ENCODE measurements around the gene RNF121. TPM values are rescaled to one million over a fixed set of nuclear protein-coding genes. Genes with fewer than 3 reads are reported as not detected.

The RNF121 gene
- total RNA-seq, 1 experiment from 2014 or later = 56.9 TPM

DNA sequence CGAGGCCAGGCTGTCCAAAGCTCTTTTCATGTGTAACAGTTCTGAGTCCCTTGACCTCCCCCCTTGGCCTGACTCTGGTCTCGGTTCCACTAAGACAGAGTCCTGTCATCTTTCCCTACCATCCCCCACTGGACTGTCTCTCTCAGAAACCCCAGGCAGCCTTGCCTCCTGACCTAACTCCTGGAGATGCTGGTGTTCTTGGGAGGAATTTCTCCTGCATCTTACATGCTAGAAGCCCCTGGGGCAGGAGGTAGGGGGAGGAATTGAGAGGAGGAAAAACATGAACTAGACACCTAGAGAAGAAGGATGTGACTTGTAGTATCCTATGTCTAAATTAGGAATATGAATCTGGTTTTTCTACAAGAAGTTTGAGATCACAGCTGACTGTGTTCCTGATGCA, 69.2 kb downstream of the RNF121 start:
- peaks cover 2% of the 10 kb centered on the region for H4K20me1 ChIP-seq (ENCODE audit: control insufficient read depth, insufficient read depth, insufficient read length)
- H2BK20ac ChIP-seq (ENCODE audit: low read depth, low read length, poor library complexity, severe bottlenecking) = no peak overlapping the region
- no peak overlapping the region for H3K4me2 ChIP-seq (ENCODE audit: insufficient read depth, insufficient read length, low read length)
- no peak overlapping the region for H3K14ac ChIP-seq (ENCODE audit: insufficient read depth, low read length)
- H2BK120ac ChIP-seq (ENCODE audit: low read depth, low read length, poor library complexity, severe bottlenecking) = no peak overlapping the region
- H3K56ac ChIP-seq (ENCODE audit: insufficient read length, low read depth, low read length) = no peak overlapping the region
- no peak overlapping the region for H3K27ac ChIP-seq (ENCODE audit: insufficient read length, low read depth, low read length)
- H3T11ph ChIP-seq (ENCODE audit: low read length) = no peak overlapping the region
- H3K79me1 ChIP-seq (ENCODE audit: insufficient read depth, low read depth, low read length, poor library complexity, severe bottlenecking) = no peaks in the 10 kb centered on the region
- WGBS (ENCODE audit: extremely low coverage, insufficient read length, low lambda C conversion rate) = no CpG with 5 or more reads among the region's 2 CpGs
- H3K23ac ChIP-seq (ENCODE audit: insufficient read length, low read depth, low read length) = no peak overlapping the region
- no peaks in the 10 kb centered on the region for H3K9me3 Mint-ChIP-seq
- no peak overlapping the region for H3K18ac ChIP-seq (ENCODE audit: insufficient read length, low read depth, low read length)
- no peak overlapping the region for H4K8ac ChIP-seq (replicated peaks; ENCODE audit: insufficient read length, low read depth, low read length)
- no peak overlapping the region for H4K5ac ChIP-seq (ENCODE audit: insufficient read length, low read depth, low read length)
- H3K36me3 Mint-ChIP-seq (ENCODE audit: insufficient read depth in 1 of 3, low read depth in 3 of 3) = peaks cover 12 to 38% (median 17%) of the 10 kb centered on the region in 3 experiments; a peak in 6 of 7 replicates
- H3K4me1 ChIP-seq (ENCODE audit: insufficient read depth, low read length) = no peaks in the 10 kb centered on the region
- no peaks in the 10 kb centered on the region for H3K79me2 ChIP-seq (ENCODE audit: insufficient read depth, low read length)
- H3K4me1 Mint-ChIP-seq = peaks cover 0 to 7% of the 10 kb centered on the region in 2 experiments; a peak in 1 of 4 replicates
- no peak overlapping the region for H2BK5ac ChIP-seq (ENCODE audit: insufficient read length, low read length)
- H3K23me2 ChIP-seq (ENCODE audit: insufficient read length, low read depth, low read length, poor library complexity, severe bottlenecking) = no peaks in the 10 kb centered on the region
- no peak overlapping the region for H2BK12ac ChIP-seq (ENCODE audit: insufficient read length, low read depth, low read length)
- no peak overlapping the region for H3K4me3 Mint-ChIP-seq
- H3K9ac ChIP-seq (ENCODE audit: extremely low read depth, insufficient read length, low read length) = no peak overlapping the region
- no peaks in the 10 kb centered on the region for H3K27me3 ChIP-seq (ENCODE audit: insufficient read depth, low read length)
- H2AFZ ChIP-seq (ENCODE audit: low read length) = no peak overlapping the region
- H2AK5ac ChIP-seq (ENCODE audit: insufficient read length, low read length) = no peak overlapping the region
- no peak for DNase-seq
- peaks cover 3% of the 10 kb centered on the region; the same call in 1 of the 2 replicates for H3K27me3 Mint-ChIP-seq (ENCODE audit: low read depth)
- H2BK15ac ChIP-seq (ENCODE audit: low read depth, low read length) = no peak overlapping the region
- no peaks in the 10 kb centered on the region for H3K9me3 ChIP-seq (ENCODE audit: control insufficient read depth, low read depth, low read length)
- no peak overlapping the region for H4K91ac ChIP-seq (ENCODE audit: insufficient read length, low read depth, low read length)
- H3K4ac ChIP-seq (ENCODE audit: low read depth, low read length) = no peak overlapping the region
- TF ChIP-seq, protein P1, sequence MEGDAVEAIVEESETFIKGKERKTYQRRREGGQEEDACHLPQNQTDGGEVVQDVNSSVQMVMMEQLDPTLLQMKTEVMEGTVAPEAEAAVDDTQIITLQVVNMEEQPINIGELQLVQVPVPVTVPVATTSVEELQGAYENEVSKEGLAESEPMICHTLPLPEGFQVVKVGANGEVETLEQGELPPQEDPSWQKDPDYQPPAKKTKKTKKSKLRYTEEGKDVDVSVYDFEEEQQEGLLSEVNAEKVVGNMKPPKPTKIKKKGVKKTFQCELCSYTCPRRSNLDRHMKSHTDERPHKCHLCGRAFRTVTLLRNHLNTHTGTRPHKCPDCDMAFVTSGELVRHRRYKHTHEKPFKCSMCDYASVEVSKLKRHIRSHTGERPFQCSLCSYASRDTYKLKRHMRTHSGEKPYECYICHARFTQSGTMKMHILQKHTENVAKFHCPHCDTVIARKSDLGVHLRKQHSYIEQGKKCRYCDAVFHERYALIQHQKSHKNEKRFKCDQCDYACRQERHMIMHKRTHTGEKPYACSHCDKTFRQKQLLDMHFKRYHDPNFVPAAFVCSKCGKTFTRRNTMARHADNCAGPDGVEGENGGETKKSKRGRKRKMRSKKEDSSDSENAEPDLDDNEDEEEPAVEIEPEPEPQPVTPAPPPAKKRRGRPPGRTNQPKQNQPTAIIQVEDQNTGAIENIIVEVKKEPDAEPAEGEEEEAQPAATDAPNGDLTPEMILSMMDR (conservative IDR thresholded peaks at IDR 0.05) = no peak
- H3K27ac Mint-ChIP-seq = 0 out of 7 replicates have a peak overlapping the region, but pooled peaks of 1 of the 3 experiments have one; percentile 72

Measured in H9 (cell line).